Fibroblast of skin of left quadriceps (primary cell): ENCODE data around the gene GON4L.
"Not testable (repeated sequence)": the region's sequence is repeated elsewhere in the genome, so short reads cannot be mapped to it uniquely, and the experiment has no call there.

Experiments used
- DNase-seq, 2 experiments: peaks; one replicate each; pipeline ENCODE4 v3.0.0-alpha.2; 2013; ENCODE audit warnings: low read depth in 2 of 2

Gene GON4L, protein sequence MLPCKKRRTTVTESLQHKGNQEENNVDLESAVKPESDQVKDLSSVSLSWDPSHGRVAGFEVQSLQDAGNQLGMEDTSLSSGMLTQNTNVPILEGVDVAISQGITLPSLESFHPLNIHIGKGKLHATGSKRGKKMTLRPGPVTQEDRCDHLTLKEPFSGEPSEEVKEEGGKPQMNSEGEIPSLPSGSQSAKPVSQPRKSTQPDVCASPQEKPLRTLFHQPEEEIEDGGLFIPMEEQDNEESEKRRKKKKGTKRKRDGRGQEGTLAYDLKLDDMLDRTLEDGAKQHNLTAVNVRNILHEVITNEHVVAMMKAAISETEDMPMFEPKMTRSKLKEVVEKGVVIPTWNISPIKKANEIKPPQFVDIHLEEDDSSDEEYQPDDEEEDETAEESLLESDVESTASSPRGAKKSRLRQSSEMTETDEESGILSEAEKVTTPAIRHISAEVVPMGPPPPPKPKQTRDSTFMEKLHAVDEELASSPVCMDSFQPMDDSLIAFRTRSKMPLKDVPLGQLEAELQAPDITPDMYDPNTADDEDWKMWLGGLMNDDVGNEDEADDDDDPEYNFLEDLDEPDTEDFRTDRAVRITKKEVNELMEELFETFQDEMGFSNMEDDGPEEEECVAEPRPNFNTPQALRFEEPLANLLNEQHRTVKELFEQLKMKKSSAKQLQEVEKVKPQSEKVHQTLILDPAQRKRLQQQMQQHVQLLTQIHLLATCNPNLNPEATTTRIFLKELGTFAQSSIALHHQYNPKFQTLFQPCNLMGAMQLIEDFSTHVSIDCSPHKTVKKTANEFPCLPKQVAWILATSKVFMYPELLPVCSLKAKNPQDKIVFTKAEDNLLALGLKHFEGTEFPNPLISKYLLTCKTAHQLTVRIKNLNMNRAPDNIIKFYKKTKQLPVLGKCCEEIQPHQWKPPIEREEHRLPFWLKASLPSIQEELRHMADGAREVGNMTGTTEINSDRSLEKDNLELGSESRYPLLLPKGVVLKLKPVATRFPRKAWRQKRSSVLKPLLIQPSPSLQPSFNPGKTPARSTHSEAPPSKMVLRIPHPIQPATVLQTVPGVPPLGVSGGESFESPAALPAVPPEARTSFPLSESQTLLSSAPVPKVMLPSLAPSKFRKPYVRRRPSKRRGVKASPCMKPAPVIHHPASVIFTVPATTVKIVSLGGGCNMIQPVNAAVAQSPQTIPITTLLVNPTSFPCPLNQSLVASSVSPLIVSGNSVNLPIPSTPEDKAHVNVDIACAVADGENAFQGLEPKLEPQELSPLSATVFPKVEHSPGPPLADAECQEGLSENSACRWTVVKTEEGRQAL (N-terminal part only)

GRCh38 chr1:155856975-155857930, at the start of gene GON4L:
Gene GON4L, minus strand, starts transcription at chr1:155857214. Its CDS starts 3,434 bp downstream, at chr1:155853780.
- peak; percentile 81 for DNase-seq

GRCh38 chr1:155904261-155904660, 47.2 kb upstream of the GON4L start:
- no peak for DNase-seq

DNA sequence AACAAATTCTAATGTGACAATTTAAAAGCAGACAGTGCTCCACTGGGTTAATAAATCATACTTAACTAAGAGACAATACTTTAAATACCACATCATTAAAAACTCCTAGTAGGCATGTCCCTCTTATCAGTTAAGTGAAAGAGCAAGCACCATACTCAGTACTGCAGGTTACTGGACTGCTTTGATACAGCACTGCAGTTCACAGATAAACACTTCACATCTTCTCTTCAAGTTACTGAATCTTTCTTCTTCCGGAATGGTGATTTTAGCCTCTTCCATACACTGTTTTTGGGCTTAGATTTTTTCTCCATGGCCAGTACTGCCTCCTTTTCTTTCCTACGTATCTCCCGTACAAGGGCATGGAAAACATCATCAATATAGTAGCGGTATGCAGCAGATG, 43.1 kb upstream of the GON4L start:
- DNase-seq = no peak

- DNase-seq = no peak
These were observed 42.7 kb upstream of the GON4L start for GRCh38 chr1:155899683-155900082.

GRCh38 chr1:155898888-155899287, 41.9 kb upstream of the GON4L start:
- DNase-seq = no peak

- DNase-seq = peak in 1 of 2 experiments; percentile 23
These were observed 40.7 kb upstream of the GON4L start for GRCh38 chr1:155897746-155898145.

DNA sequence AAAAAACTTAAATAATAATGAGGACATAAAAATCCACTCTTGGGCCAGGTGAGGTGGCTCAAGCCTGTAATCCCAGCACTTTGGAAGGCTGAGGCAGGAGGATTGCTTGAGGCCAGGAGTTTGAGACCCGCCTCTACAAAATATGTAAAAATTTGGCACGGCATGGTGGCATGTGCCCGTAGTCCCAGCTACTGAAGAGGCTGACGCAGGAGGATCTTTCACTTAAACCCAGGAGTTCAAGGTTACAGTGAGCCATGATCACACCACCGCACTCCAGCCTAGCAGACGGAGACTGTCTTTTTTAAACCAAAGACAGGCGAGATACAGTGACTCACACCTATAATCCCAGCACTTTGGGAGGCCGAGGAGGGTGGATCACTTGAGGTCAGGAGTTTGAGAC, 39.5 kb upstream of the GON4L start:
- DNase-seq = not testable (repeated sequence)

- DNase-seq = not testable (repeated sequence)
These were observed 38.6 kb upstream of the GON4L start for GRCh38 chr1:155895617-155896016.

DNA sequence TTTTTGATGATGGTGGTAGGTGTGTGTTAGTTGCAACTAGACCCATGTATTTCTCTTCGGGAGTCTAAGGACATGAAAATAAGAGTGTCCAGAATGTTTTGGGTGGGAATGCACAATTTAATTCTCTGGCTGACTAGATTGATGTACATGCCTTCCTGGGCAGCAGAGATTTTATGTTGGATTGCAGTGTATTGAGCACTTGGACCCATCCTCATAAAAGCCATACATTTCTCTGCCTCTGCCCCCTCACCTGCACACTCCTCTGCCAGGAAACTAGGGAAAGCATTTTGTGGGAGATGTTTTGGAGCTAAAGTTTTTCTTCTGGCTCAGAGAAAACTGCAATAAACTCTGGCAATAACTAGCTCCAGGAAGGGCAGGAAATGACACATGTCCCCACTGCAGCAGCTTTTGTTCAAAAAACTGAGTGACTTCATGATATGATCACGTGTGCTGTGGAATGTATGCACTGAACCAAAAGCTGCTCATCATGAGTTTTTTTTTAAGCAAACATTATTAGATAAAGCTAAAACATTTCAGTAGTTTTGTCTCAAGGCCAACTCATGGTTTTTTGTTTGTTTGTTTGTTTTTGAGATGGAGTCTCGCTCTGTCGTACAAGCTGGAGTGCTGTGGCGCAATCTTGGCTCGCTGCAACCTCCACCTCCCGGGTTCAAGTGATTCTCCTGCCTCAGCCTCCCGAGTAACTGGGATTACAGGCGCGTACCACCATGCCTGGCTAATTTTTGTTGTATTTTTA, 36.6 kb upstream of the GON4L start:
- DNase-seq = peak; percentile 60 to 63

DNA sequence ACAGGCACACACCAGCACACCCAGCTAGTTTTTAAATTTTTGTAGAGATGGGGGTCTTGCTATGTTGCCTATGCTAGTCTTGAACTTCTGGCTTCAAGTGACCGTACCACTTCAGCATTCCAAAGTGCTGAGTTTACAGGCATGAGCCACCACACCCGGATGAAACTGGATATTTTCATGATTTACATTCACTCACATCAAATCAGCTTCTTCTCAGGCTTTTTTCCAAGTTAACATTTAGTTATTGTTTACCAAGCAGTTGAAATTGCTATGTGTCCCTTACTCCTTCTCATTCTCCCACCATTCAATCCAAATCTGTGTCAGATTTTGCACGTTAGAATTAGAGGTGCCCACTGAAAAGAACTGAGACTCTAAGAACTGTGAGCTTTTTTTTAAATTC, 35.8 kb upstream of the GON4L start:
- DNase-seq = peak; percentile 37 to 39

- no peak for DNase-seq
These were observed 33.2 kb upstream of the GON4L start for GRCh38 chr1:155890251-155890650.

GRCh38 chr1:155889566-155889965, 32.6 kb upstream of the GON4L start:
- no peak for DNase-seq

GRCh38 chr1:155888481-155888880, 31.5 kb upstream of the GON4L start:
- no peak for DNase-seq

DNA sequence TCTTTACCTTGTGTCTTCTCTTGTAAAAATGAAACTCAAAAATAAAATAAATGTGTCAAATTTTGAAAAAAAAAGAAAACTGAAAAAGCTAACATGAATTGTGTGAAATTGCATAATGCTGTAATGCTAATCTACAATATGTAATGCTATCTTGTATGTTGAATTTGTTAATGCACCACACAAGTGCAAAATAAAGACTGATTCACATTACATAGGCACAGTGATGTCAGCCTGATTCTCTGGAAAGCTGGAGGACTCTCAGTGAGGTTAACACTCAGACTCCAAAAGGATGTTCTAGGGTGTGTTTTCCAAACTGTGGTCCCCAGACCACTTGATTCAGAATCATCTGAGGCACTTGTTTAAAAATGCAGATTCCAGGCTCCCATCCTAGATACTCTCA, 28.0 kb upstream of the GON4L start:
- no peak for DNase-seq

- DNase-seq = no peak
These were observed 27.3 kb upstream of the GON4L start for GRCh38 chr1:155884031-155884960.

DNA sequence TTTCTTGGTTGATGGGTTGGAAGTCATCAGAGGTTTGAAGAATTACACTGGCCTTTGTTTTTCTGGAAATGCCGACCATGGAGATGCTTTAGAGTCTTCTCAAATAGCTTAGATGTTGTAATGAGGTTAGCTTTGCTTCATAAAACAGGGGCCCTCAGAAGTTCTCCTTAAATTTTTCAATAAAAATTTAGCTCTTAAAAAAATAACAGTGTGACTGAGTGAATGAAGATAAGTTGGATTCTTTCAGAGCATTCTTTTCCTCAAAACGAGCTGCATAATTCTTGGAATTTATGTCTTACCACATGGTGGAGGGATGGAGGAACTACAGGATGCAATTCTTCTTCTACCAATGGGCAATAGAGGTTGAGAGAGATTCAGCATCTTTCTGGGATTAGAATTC, 25.8 kb upstream of the GON4L start:
- no peak for DNase-seq

DNA sequence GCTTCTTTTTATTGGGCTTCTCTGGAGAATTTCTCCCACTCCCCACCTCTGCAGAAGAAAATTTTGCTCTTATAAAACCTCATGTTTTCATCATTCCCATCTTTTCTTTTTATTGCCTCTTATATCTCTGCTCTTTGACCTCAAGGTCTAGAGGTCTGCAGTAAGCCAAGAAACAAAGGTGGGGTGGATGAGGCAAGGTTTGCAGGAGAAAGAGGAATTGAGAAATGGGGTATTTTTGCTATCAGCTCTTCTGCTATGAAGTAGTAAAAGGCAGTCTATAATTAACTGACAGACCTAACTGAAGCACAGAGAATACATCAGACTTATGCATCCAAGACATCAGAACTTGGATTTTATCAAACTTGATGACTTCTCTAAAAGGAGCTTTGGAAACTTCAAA, 25.2 kb upstream of the GON4L start:
- DNase-seq = no peak

DNA sequence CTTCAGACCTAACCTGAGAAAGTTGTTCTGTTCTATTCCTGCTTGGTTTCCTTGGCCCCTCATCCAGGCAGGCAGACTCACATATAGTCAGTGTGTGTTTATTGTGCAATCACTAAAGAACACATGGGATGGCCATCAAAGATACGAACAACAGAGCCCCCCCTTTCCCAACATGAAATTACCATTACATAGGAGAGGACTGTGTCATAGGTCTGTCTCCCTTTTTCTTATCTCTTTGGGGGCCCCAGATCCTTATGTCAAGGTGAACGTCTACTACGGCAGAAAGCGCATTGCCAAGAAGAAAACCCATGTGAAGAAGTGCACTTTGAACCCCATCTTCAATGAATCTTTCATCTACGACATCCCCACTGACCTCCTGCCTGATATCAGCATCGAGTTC, 23.9 kb upstream of the GON4L start:
- DNase-seq = no peak

GRCh38 chr1:155880251-155880650, 23.2 kb upstream of the GON4L start:
- DNase-seq = no peak
